ES-I3 (cell line): ENCODE measurements around the gene AKNAD1.
"Not testable (repeated sequence)": the region's sequence is repeated elsewhere in the genome, so short reads cannot be mapped to it uniquely, and the experiment has no call there.

Experiments used
- H3K36me3 ChIP-seq: 2 replicates; pipeline ENCODE4 v1.6.1; 2013; ENCODE audit warnings: mild to moderate bottlenecking, low read length, control low read depth, moderate library complexity; ENCODE audit not compliant: insufficient read depth
- H3K4me1 ChIP-seq: 2 replicates; pipeline ENCODE4 v1.6.1; 2013; ENCODE audit warnings: mild to moderate bottlenecking, control low read depth, low read length; ENCODE audit not compliant: insufficient read depth
- H3K9ac ChIP-seq: 2 replicates; pipeline ENCODE4 v1.6.1; 2013; ENCODE audit warnings: low read depth, mild to moderate bottlenecking, low read length, moderate library complexity
- H3K9me3 ChIP-seq: 2 replicates; pipeline ENCODE4 v1.6.1; 2013; ENCODE audit warnings: mild to moderate bottlenecking, low read length, moderate library complexity; ENCODE audit not compliant: control insufficient read depth, insufficient read depth

AKNAD1 gene

GRCh38 chr1:108856994-108857393, at the start of gene AKNAD1:
TSS of gene AKNAD1 (minus strand) at chr1:108857094. CDS start at chr1:108852664, 4,430 bp downstream.
- H3K9me3 ChIP-seq = no peaks in the 10 kb centered on the region

GRCh38 chr1:108901106-108901505, 44.2 kb upstream of the AKNAD1 start:
- Histone ChIP-seq H3K9ac (no peak overlapping the region), H3K36me3 (no peaks in the 10 kb centered on the region), H3K4me1 (peaks cover 4% of the 10 kb centered on the region)

More at GRCh38 chr1:108856994-108857393, at the start of gene AKNAD1:
- Histone ChIP-seq H3K36me3 (no peaks in the 10 kb centered on the region), H3K9ac (no peak within 1 kb of the TSS), H3K4me1 (peaks cover 5% of the 10 kb centered on the region; the same call in 1 of the 2 replicates)

GRCh38 chr1:108897865-108898720, 41.2 kb upstream of the AKNAD1 start:
- Histone ChIP-seq H3K36me3 (no peaks in the 10 kb centered on the region), H3K9ac (no peak overlapping the region), H3K4me1 (peaks cover 5% of the 10 kb centered on the region), H3K9me3 (no peaks in the 10 kb centered on the region)

More at GRCh38 chr1:108901106-108901505, 44.2 kb upstream of the AKNAD1 start:
- no peaks in the 10 kb centered on the region for H3K9me3 ChIP-seq

- no peaks in the 10 kb centered on the region for H3K36me3 ChIP-seq
- no peak overlapping the region for H3K9ac ChIP-seq
- peaks cover 5% of the 10 kb centered on the region for H3K4me1 ChIP-seq
- no peaks in the 10 kb centered on the region for H3K9me3 ChIP-seq
Observed at GRCh38 chr1:108896146-108897145, 39.6 kb upstream of the AKNAD1 start.

GRCh38 chr1:108893141-108893530, 36.2 kb upstream of the AKNAD1 start:
- Histone ChIP-seq H3K36me3 (no peaks in the 10 kb centered on the region), H3K4me1 (peaks cover 18% of the 10 kb centered on the region), H3K9me3 (no peaks in the 10 kb centered on the region), H3K9ac (no peak overlapping the region)

GRCh38 chr1:108892356-108893140, 35.7 kb upstream of the AKNAD1 start:
- Histone ChIP-seq H3K9ac (no peak overlapping the region), H3K9me3 (no peaks in the 10 kb centered on the region), H3K4me1 (peaks cover 18% of the 10 kb centered on the region), H3K36me3 (no peaks in the 10 kb centered on the region)

- H3K36me3 ChIP-seq = no peaks in the 10 kb centered on the region
- peaks cover 13% of the 10 kb centered on the region; the same call in 1 of the 2 replicates for H3K4me1 ChIP-seq
- H3K9ac ChIP-seq = no peak overlapping the region
- no peaks in the 10 kb centered on the region for H3K9me3 ChIP-seq
Observed at GRCh38 chr1:108889706-108890384, 33.0 kb upstream of the AKNAD1 start.

GRCh38 chr1:108889006-108889645, 32.2 kb upstream of the AKNAD1 start:
- H3K9ac ChIP-seq = not testable (repeated sequence)
- H3K4me1 ChIP-seq = peaks cover 13% of the 10 kb centered on the region; the same call in 1 of the 2 replicates

GRCh38 chr1:108886292-108886691, 29.4 kb upstream of the AKNAD1 start:
- Histone ChIP-seq H3K36me3 (no peaks in the 10 kb centered on the region), H3K9ac (no peak overlapping the region), H3K4me1 (peaks cover 13% of the 10 kb centered on the region; the same call in 1 of the 2 replicates), H3K9me3 (no peaks in the 10 kb centered on the region)

More at GRCh38 chr1:108889006-108889645, 32.2 kb upstream of the AKNAD1 start:
- H3K36me3 ChIP-seq, H3K9me3 ChIP-seq: not testable (repeated sequence)

GRCh38 chr1:108884968-108885367, 28.1 kb upstream of the AKNAD1 start:
- Histone ChIP-seq H3K36me3 (no peaks in the 10 kb centered on the region), H3K4me1 (peaks cover 11% of the 10 kb centered on the region; the same call in 1 of the 2 replicates), H3K9ac (no peak overlapping the region), H3K9me3 (no peaks in the 10 kb centered on the region)

GRCh38 chr1:108882837-108883236, 25.9 kb upstream of the AKNAD1 start:
- Histone ChIP-seq H3K36me3 (no peaks in the 10 kb centered on the region), H3K4me1 (no peaks in the 10 kb centered on the region), H3K9me3 (no peaks in the 10 kb centered on the region), H3K9ac (no peak overlapping the region)

- Histone ChIP-seq H3K9ac (no peak overlapping the region), H3K4me1 (no peaks in the 10 kb centered on the region), H3K36me3 (no peaks in the 10 kb centered on the region), H3K9me3 (no peaks in the 10 kb centered on the region)
Observed at GRCh38 chr1:108881369-108881768, 24.5 kb upstream of the AKNAD1 start.

GRCh38 chr1:108880850-108881249, 24.0 kb upstream of the AKNAD1 start:
- H3K36me3 ChIP-seq = no peaks in the 10 kb centered on the region
- H3K4me1 ChIP-seq = no peaks in the 10 kb centered on the region
- H3K9me3 ChIP-seq = no peaks in the 10 kb centered on the region
- no peak overlapping the region for H3K9ac ChIP-seq
